Lower leg skin (tissue), 3 donors: Measurements from ENCODE around the gene TLR1.

ENCODE experiments used
- POLR2A ChIP-seq, 2 donors: fragments of 450-650 bp; IDR thresholded peaks; one replicate each; pipeline ENCODE4 v1.6.1; 2016 to 2017; ENCODE audit warnings: antibody characterized with exemption in 2 of 2, mild to moderate bottlenecking in 1 of 2, moderate library complexity in 1 of 2
- TF ChIP-seq, protein P1 (sequence below), 3 donors: fragments of 450-650 bp; IDR thresholded peaks; one replicate each; pipeline ENCODE4 v1.5.1; 2016; ENCODE audit warnings: antibody characterized with exemption in 3 of 3, mild to moderate bottlenecking in 3 of 3, moderate library complexity in 2 of 3

DNA sequence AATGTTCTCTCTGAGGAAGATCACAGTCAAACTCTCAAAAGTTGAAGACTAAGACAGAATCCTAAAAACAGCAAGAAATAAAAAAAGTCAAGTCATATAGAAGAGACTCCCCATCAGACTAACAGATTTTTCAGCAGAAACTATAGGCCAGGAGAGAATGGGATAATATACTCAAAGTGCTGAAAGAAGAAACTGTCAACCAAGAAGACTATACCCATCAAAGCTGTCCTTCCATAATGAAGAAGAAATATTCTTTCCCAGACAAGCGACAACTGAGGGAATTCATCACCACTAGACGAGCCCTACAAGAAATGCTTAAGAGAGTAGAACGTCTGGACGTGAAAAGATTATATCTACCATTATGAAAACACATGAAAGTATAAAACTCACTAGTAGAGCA lies 30.0 kb upstream of the TLR1 start:
- TF ChIP-seq, protein P1, sequence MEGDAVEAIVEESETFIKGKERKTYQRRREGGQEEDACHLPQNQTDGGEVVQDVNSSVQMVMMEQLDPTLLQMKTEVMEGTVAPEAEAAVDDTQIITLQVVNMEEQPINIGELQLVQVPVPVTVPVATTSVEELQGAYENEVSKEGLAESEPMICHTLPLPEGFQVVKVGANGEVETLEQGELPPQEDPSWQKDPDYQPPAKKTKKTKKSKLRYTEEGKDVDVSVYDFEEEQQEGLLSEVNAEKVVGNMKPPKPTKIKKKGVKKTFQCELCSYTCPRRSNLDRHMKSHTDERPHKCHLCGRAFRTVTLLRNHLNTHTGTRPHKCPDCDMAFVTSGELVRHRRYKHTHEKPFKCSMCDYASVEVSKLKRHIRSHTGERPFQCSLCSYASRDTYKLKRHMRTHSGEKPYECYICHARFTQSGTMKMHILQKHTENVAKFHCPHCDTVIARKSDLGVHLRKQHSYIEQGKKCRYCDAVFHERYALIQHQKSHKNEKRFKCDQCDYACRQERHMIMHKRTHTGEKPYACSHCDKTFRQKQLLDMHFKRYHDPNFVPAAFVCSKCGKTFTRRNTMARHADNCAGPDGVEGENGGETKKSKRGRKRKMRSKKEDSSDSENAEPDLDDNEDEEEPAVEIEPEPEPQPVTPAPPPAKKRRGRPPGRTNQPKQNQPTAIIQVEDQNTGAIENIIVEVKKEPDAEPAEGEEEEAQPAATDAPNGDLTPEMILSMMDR (IDR thresholded peaks at IDR 0.05), result no peak
- TF ChIP-seq POLR2A (IDR thresholded peaks at IDR 0.05), result no peak
